ENCODE measurements around the gene C17orf75.

C17orf75 gene

GRCh38 chr17:32383926-32384434 lies 42.0 kb upstream of the C17orf75 start:
- no peak overlapping the region for H3K4me3 ChIP-seq (replicated peaks; ENCODE audit: low read depth, low read length)
- no peak for TF ChIP-seq CTCF (IDR thresholded peaks at IDR 0.05; ENCODE audit: low read length, missing control alignments)
- no peak for DNase-seq (ENCODE audit: low read depth)

GRCh38 chr17:32382526-32383223 lies 40.7 kb upstream of the C17orf75 start:
- no peak for DNase-seq (ENCODE audit: low read depth)
- no peak overlapping the region for H3K4me3 ChIP-seq (replicated peaks; ENCODE audit: low read depth, low read length)
- TF ChIP-seq CTCF (IDR thresholded peaks at IDR 0.05; ENCODE audit: low read length, missing control alignments): no peak

GRCh38 chr17:32370426-32370825 lies 28.5 kb upstream of the C17orf75 start:
- no peak for TF ChIP-seq CTCF (IDR thresholded peaks at IDR 0.05; ENCODE audit: low read length, missing control alignments)
- no peak for DNase-seq (ENCODE audit: low read depth)
- H3K4me3 ChIP-seq (replicated peaks; ENCODE audit: low read depth, low read length): no peak overlapping the region

- no peak overlapping the region for H3K4me3 ChIP-seq (replicated peaks; ENCODE audit: low read depth, low read length)
- no peak for TF ChIP-seq CTCF (IDR thresholded peaks at IDR 0.05; ENCODE audit: low read length, missing control alignments)
- no peak for DNase-seq (ENCODE audit: low read depth)
These were observed 19.3 kb upstream of the C17orf75 start for GRCh38 chr17:32361270-32361669.

- no peak overlapping the region for H3K4me3 ChIP-seq (replicated peaks; ENCODE audit: low read depth, low read length)
- no peak for TF ChIP-seq CTCF (IDR thresholded peaks at IDR 0.05; ENCODE audit: low read length, missing control alignments)
- no peak for DNase-seq (ENCODE audit: low read depth)
These were observed 15.6 kb upstream of the C17orf75 start for GRCh38 chr17:32357615-32358014.

GRCh38 chr17:32356750-32357149 lies 14.8 kb upstream of the C17orf75 start:
- no peak overlapping the region for H3K4me3 ChIP-seq (replicated peaks; ENCODE audit: low read depth, low read length)
- TF ChIP-seq CTCF (IDR thresholded peaks at IDR 0.05; ENCODE audit: low read length, missing control alignments): no peak

GRCh38 chr17:32356378-32356743 lies 14.4 kb upstream of the C17orf75 start:
- no peak for DNase-seq (ENCODE audit: low read depth)
- H3K4me3 ChIP-seq (replicated peaks; ENCODE audit: low read depth, low read length): no peak overlapping the region
- no peak for TF ChIP-seq CTCF (IDR thresholded peaks at IDR 0.05; ENCODE audit: low read length, missing control alignments)

More at GRCh38 chr17:32356750-32357149, 14.8 kb upstream of the C17orf75 start:
- no peak for DNase-seq (ENCODE audit: low read depth)

Measured in fibroblast of pulmonary artery (primary cell).